Measurements from ENCODE around the gene DACT1. TPM values are rescaled to one million over a fixed set of nuclear protein-coding genes. Genes with fewer than 3 reads are reported as not detected.
A peak's percentile ranks its signal among the peaks of the same experiment; 100 is the strongest.

Gene DACT1
- total RNA-seq, 4 donors from 2014 or later: 1.9 to 19.0 (median 3.6) TPM

GRCh38 chr14:58641509-58641908, 3.7 kb downstream of the DACT1 start:
- H3K27ac ChIP-seq: no peak overlapping the region
- DNase-seq: no peak
- peaks cover 0 to 17% (median 0%) of the 10 kb centered on the region in 3 donors for H3K36me3 ChIP-seq
- H3K4me3 ChIP-seq: no peak overlapping the region
- TF ChIP-seq CTCF (IDR thresholded peaks at IDR 0.05) (peak in 1 of 6 experiments; percentile 5), POLR2A (IDR thresholded peaks at IDR 0.05) (no peak)
- no peaks in the 10 kb centered on the region for H3K27me3 ChIP-seq
- no peaks in the 10 kb centered on the region for H3K9me3 ChIP-seq
- H3K4me1 ChIP-seq: peaks cover 0 to 24% (median 8%) of the 10 kb centered on the region in 4 donors

DNA sequence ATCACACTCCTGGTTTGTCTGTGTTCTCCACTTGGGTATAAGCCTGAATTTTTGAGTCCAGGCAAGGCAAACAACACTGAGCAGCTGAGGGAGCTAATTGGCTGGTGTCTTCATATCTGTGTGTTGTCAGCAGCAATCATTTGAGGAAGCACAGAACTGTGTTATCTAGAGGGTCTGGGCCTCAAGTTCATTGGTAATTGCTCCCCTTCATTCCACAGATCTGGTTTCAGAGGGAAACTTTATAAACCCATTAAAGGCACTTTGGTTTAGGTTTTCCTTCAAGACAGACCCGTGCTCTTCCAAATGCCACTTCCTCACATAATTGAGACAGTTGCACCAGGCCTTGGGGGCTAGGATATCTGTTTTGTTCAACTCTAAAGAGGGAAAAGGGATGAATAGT, 5.6 kb downstream of the DACT1 start:
- no peaks in the 10 kb centered on the region for H3K27me3 ChIP-seq
- H3K4me1 ChIP-seq: peaks cover 0 to 19% (median 4%) of the 10 kb centered on the region in 4 donors
- H3K9me3 ChIP-seq: no peaks in the 10 kb centered on the region
- no peak for TF ChIP-seq CTCF (IDR thresholded peaks at IDR 0.05)
- TF ChIP-seq POLR2A (IDR thresholded peaks at IDR 0.05): no peak
- DNase-seq: no peak
- H3K4me3 ChIP-seq: no peak overlapping the region
- H3K36me3 ChIP-seq: peaks cover 0 to 21% (median 0%) of the 10 kb centered on the region in 3 donors
- no peak overlapping the region for H3K27ac ChIP-seq

DNA sequence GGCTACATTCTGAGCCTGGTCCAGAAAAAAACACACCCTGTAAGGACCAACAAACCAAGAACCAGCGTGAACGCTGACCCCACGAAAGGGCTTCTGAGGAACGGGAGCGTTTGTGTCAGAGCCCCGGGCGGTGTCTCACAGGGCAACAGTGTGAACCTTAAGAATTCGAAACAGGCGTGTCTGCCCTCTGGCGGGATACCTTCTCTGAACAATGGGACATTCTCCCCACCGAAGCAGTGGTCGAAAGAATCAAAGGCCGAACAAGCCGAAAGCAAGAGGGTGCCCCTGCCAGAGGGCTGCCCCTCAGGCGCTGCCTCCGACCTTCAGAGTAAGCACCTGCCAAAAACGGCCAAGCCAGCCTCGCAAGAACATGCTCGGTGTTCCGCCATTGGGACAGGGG, 7.9 kb downstream of the DACT1 start:
- Histone ChIP-seq H3K36me3 (peaks cover 0 to 21% (median 0%) of the 10 kb centered on the region in 3 donors), H3K27me3 (no peaks in the 10 kb centered on the region), H3K9me3 (no peaks in the 10 kb centered on the region), H3K4me1 (no peaks in the 10 kb centered on the region), H3K27ac (no peak overlapping the region), H3K4me3 (no peak overlapping the region)
- DNase-seq: no peak
- TF ChIP-seq CTCF (IDR thresholded peaks at IDR 0.05) (no peak), POLR2A (IDR thresholded peaks at IDR 0.05) (no peak)

DNA sequence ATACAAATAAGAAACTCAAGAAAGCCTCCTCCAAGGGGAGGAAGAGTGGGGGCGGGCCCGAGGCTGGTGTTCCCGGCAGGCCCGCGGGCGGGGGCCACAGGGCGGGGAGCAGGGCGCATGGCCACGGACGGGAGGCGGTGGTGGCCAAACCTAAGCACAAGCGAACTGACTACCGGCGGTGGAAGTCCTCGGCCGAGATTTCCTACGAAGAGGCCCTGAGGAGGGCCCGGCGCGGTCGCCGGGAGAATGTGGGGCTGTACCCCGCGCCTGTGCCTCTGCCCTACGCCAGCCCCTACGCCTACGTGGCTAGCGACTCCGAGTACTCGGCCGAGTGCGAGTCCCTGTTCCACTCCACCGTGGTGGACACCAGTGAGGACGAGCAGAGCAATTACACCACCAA, 8.7 kb downstream of the DACT1 start:
- DNase-seq: no peak
- peaks cover 0 to 20% (median 0%) of the 10 kb centered on the region in 3 donors for H3K36me3 ChIP-seq
- no peak overlapping the region for H3K4me3 ChIP-seq
- H3K27me3 ChIP-seq: no peaks in the 10 kb centered on the region
- TF ChIP-seq CTCF (IDR thresholded peaks at IDR 0.05): no peak
- no peak for TF ChIP-seq POLR2A (IDR thresholded peaks at IDR 0.05)
- no peaks in the 10 kb centered on the region for H3K9me3 ChIP-seq
- H3K4me1 ChIP-seq: no peaks in the 10 kb centered on the region
- no peak overlapping the region for H3K27ac ChIP-seq

GRCh38 chr14:58647777-58648176, 10.0 kb downstream of the DACT1 start:
- H3K27me3 ChIP-seq: no peaks in the 10 kb centered on the region
- H3K27ac ChIP-seq: no peak overlapping the region
- H3K4me1 ChIP-seq: no peaks in the 10 kb centered on the region
- no peak overlapping the region for H3K4me3 ChIP-seq
- TF ChIP-seq CTCF (IDR thresholded peaks at IDR 0.05): no peak
- DNase-seq: no peak
- no peaks in the 10 kb centered on the region for H3K9me3 ChIP-seq
- peaks cover 0 to 16% (median 0%) of the 10 kb centered on the region in 3 donors for H3K36me3 ChIP-seq

- Histone ChIP-seq H3K27me3 (no peaks in the 10 kb centered on the region), H3K27ac (no peak overlapping the region), H3K4me3 (no peak overlapping the region), H3K36me3 (peaks cover 0 to 10% (median 0%) of the 10 kb centered on the region in 3 donors), H3K4me1 (no peaks in the 10 kb centered on the region), H3K9me3 (no peaks in the 10 kb centered on the region)
- no peak for DNase-seq
- TF ChIP-seq POLR2A (IDR thresholded peaks at IDR 0.05) (no peak), CTCF (IDR thresholded peaks at IDR 0.05) (no peak)
Observed at GRCh38 chr14:58650857-58651256, 13.1 kb downstream of the DACT1 start.
